ENCODE data around the gene CD55. TPM values are rescaled to one million over a fixed set of nuclear protein-coding genes. Genes with fewer than 3 reads are reported as not detected.

CD55 gene
- total RNA-seq, 4 donors from 2014 or later, result 138 to 264 (median 197) TPM

GRCh38 chr1:207298636-207299398 lies 22.7 kb upstream of the CD55 start:
- Histone ChIP-seq H3K36me3 (no peaks in the 10 kb centered on the region), H3K9me3 (no peaks in the 10 kb centered on the region), H3K4me1 (peaks cover 11% of the 10 kb centered on the region), H3K27ac (peak overlapping the region; percentile 42), H3K4me3 (peak overlapping the region; percentile 26), H3K27me3 (no peaks in the 10 kb centered on the region)
- TF ChIP-seq EP300 (IDR thresholded peaks at IDR 0.05), result no peak
- TF ChIP-seq POLR2A (IDR thresholded peaks at IDR 0.05), result no peak
- TF ChIP-seq CTCF (IDR thresholded peaks at IDR 0.05), result no peak
- TF ChIP-seq POLR2AphosphoS5 (IDR thresholded peaks at IDR 0.05), result no peak
- no peak for DNase-seq (ENCODE audit: low spot score in 2 of 2)
- 43% methylated on average over 4 of the region's 4 CpGs for WGBS

DNA sequence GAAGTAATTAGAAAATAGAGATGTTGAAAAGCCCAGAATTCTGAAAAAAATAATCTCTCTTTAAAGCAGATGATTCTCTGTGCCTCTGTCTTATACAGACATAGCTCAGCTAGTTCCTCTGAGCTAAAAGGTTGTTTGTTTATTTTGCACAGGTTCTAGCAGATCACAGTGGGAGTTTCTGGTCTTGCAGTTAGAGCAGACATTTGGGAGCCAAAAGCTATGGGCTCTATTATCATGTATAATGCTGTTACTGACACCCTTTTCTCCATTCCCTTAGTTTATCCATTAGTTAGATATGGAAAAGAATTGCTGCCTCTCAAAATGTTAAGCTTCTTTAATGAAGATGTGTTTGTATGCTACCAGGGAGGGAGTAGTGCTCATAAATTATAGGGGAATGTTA lies 20.5 kb upstream of the CD55 start:
- H3K4me1 ChIP-seq, result peaks cover 11% of the 10 kb centered on the region
- no peak for DNase-seq (ENCODE audit: low spot score in 2 of 2)
- TF ChIP-seq CTCF (IDR thresholded peaks at IDR 0.05) (no peak), EP300 (IDR thresholded peaks at IDR 0.05) (no peak), POLR2AphosphoS5 (IDR thresholded peaks at IDR 0.05) (no peak), POLR2A (IDR thresholded peaks at IDR 0.05) (no peak)

DNA sequence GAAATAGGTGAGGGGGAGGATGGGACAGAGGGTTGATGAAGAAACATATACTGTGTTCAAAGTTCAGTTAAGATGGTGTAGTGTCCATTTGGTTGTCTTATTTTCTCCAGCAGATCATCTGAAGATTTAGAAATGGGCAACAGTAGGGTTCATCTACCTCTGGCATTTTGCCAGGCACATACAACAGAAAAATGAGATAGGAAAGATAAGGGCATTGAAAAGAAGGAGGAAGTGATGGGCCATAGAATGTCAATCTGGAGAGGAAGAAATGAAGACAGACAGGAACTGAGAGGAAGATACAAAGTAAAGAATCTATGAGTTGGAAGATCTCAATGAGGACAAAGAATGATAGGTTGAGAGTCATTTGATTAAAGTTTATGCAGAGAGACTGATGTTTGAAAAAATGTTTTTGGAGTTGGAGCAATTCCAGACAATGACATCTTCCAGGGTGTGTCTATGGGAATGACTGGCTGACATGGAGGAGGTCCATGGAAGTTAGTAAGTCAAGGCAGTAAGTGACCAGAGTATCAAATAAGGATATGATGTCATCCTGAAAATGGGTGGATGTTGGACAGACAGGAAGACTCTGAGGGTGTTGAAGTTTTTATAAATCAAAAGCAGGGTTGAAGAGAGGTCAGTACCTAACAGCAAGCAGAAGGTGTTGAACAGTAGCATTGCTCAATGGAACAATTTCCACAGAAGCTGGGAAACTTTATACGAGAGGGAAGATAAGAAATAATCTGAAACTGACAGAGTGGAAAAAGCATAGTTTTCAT lies 18.7 kb upstream of the CD55 start:
- no peak overlapping the region for H3K4me3 ChIP-seq
- H3K36me3 ChIP-seq, result no peaks in the 10 kb centered on the region
- H3K27ac ChIP-seq, result no peak overlapping the region
- no peak for DNase-seq (ENCODE audit: low spot score in 2 of 2)
- WGBS, result 84% methylated on average over 1 of the region's 1 CpG
- H3K27me3 ChIP-seq, result no peaks in the 10 kb centered on the region
- H3K4me1 ChIP-seq, result peaks cover 10% of the 10 kb centered on the region
- no peak for TF ChIP-seq CTCF (IDR thresholded peaks at IDR 0.05)
- no peak for TF ChIP-seq POLR2AphosphoS5 (IDR thresholded peaks at IDR 0.05)
- TF ChIP-seq EP300 (IDR thresholded peaks at IDR 0.05), result no peak
- TF ChIP-seq POLR2A (IDR thresholded peaks at IDR 0.05), result no peak
- H3K9me3 ChIP-seq, result no peaks in the 10 kb centered on the region

More for the DNA sequence above, 20.5 kb upstream of the CD55 start:
- Histone ChIP-seq H3K9me3 (no peaks in the 10 kb centered on the region), H3K36me3 (no peaks in the 10 kb centered on the region), H3K4me3 (no peak overlapping the region), H3K27me3 (no peaks in the 10 kb centered on the region), H3K27ac (no peak overlapping the region)

DNA sequence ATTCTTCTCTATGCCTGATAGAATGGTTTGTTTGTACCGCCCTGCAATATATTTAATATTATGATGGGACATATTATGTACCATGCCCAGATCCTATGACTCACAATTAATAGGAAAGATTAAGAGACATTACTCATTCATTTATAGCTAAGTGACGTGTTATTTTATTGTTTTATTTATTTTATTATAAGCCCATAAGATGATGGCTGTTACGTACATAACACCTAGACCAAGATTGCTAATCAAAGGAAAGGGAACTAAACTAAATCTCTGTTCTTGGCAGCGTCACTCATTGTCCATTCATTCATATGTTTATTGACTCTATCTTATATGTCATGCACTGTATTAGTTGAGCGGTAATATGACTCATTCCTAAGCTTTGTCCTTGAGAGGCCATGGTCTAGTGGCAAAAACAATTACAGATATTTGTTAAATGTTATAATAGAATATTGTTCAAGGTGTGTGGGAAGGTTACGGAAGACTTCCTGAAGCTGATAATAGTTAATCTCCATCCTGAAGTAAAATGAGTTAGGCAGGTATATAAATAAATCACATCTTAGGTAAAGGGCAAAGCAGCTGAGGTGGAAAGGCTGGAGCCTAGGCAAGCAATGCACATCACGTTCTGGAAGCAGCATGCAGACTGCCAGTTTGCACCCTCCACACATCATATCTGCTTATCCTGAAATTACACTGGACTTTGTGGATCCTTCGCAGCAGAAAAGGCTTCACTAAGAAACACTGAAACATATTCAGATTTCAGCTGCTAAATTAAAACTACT lies 16.6 kb upstream of the CD55 start:
- DNase-seq (ENCODE audit: low spot score in 2 of 2), result no peak

More for the DNA sequence above, 16.6 kb upstream of the CD55 start:
- Histone ChIP-seq H3K9me3 (no peaks in the 10 kb centered on the region), H3K27me3 (no peaks in the 10 kb centered on the region), H3K27ac (no peak overlapping the region), H3K4me3 (no peak overlapping the region), H3K36me3 (no peaks in the 10 kb centered on the region), H3K4me1 (peaks cover 7% of the 10 kb centered on the region)
- 89% methylated on average over 8 of the region's 8 CpGs for WGBS
- TF ChIP-seq CTCF (IDR thresholded peaks at IDR 0.05) (no peak), POLR2AphosphoS5 (IDR thresholded peaks at IDR 0.05) (no peak), POLR2A (IDR thresholded peaks at IDR 0.05) (no peak), EP300 (IDR thresholded peaks at IDR 0.05) (no peak)

Data from suprapubic skin (tissue), 4 donors.